HG03139 (cell line): ENCODE data around the gene VPS33A.
"Not testable (repeated sequence)": the region's sequence is repeated elsewhere in the genome, so short reads cannot be mapped to it uniquely, and the experiment has no call there.

Experiments used
- ATAC-seq: cut with Tn5 transposase; IDR thresholded peaks from one replicate; pipeline ENCODE4 v1.9.1; 2021; ENCODE audit not compliant: unreplicated experiment

Gene VPS33A

DNA sequence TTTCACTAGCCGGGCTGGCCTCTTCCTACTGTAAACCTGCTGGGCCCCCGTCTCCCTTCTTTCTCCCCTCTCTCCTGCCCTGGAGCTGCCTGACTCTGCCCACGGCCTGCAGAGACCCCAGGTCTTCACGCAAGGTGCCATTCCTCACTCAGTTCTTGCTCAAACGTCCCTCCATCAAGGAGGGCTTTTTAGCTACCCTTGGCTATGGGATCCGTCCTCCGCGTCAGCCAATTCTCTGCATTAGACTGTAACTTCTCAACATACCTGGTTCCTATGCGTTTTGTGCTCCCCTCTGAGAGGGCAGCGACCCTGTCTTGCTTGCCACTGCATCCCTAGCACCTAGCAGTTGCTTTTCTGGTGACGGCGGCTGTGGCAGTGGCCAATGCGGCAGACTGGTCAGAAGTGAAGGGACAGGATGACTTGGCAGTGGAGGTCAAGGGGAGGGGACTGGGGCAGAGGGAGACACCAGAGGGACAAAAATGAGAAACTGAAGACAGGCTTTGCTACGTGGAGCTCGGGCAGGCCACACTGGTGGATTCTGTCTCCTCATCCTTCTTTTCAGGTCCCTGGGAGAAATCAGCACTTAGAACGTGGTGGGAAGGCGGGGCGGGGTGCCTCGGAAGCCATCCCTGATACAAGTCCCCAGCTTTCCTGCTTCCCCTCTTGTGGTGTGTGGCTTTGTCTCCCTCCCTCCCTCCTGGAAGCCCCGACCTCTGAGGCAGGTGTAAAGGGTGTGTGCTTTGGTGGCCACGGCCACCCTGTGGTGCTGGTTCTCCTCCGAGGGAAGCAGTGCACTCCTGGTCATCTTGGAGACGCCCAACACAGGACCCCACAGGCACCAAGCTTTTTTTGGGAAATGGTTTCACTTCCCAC lies 61.0 kb downstream of the VPS33A start:
- ATAC-seq, result no peak

DNA sequence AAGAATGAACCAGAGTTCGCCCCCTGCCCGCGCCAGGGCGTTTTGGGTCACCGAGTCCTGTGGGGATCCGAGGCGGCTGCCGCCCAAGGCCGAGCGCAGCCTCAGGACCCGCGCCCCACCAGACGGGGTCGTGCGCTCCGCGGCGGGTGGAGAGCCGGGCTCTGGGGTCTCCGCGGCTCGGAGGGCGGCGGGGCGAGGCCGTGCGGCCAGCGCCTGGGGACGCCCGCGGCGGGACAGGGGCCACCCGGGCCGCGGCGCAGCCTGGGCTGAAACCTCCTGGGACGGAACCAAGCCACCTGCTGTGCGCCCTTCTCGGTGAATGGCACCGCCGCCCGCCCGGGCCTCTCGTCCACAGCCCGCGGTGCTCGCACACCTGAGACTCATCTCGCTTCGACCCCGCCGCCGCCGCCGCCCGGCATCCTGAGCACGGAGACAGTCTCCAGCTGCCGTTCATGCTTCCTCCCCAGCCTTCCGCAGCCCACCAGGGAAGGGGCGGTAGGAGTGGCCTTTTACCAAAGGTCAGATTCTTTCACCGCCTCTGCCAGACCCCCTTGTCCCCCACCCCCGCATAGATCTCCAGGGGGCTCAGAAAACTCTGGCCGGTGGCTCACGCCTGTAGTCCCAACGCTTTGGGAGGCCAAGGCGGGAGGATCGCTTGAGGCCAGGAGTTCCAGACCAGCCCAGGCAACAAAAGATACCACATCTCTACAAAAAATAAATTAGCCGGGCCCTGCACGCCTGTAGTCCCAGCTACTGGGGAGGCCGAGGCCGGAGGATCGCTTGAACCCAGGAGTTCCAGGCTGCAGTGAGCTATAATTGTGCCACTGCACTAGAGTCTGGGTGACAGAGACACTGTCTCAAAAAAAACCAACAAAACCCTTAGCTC lies 61.9 kb downstream of the VPS33A start:
- no peak for ATAC-seq

GRCh38 chr12:122203301-122204166 lies 62.8 kb downstream of the VPS33A start, which contains the start of gene B3GNT4:
Gene B3GNT4, plus strand, starts transcription at chr12:122203709. Its CDS starts 910 bp downstream, at chr12:122204619.
- ATAC-seq, result no peak

- ATAC-seq, result not testable (repeated sequence)
Observed at GRCh38 chr12:122202811-122203210, 63.5 kb downstream of the VPS33A start.

DNA sequence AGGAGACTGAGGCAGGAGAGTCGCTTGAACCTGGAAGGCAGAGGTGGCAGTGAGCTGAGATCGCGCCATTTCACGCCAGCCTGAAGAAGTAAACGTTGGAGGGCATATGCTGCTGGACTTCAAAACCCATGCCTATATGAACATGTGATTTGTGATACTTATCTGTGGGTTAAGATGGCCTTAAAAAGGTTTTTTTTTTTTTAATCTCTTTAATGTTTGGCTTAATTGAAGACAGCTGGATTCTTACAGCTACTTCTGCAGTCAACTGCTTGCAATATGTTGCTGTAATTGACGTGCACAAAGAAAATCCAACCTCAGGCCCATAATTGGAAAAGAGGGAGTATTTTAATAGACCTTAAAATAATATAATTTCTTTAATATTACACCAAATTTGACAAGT lies 64.3 kb downstream of the VPS33A start:
- no peak for ATAC-seq

- no peak for ATAC-seq
Observed at GRCh38 chr12:122201381-122201780, 64.9 kb downstream of the VPS33A start.

DNA sequence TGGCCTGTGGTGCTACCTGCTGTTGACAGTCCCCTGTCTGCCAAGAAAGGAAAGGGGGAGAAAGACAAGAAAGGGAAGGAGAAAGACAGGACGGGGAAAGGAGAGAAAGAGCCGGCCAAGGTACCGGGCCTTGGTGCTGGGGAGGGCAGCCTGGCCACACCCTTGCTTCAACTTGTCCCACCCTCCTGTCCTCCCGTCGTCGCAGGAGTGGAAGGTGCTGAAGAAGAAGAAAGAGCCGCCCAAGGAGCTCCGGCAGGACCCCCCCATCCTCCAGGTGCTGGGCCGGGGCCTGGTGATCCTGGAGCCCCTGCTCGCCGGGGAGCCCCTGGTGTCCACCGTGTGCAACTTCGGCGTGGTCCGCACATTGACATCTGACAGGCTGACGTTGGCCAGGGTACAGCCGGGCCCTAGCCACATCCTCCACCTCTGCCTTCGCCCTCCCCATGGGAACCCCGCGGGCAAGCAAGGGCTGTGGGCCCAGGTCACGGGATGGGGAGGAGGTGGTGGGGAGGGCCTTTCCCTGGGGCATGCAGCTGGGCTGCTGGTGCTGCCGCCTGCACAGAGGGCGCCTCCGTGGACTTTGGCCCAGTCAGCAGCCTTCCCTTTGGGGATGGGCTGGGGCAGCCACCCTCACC lies 65.6 kb downstream of the VPS33A start:
- no peak for ATAC-seq

GRCh38 chr12:122199484-122200355 lies 66.6 kb downstream of the VPS33A start:
- ATAC-seq, result no peak

DNA sequence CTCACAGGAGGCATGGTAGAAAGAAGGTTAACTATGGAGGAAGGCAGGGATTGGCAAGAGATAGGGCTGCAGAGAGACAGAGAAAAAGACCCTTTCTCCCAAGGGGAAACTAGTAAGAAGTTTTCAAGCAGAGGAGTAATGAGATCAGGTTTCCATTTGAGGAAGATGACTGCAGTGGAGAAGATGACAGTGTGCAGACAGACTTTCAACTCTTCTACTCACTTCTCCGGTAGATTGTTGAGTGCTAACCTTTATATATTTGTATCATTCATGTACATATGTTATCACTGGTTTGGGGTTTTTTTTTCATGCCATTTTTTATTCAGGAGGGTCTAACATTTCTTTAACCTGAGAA lies 68.7 kb downstream of the VPS33A start:
- ATAC-seq, result no peak

- no peak for ATAC-seq
Observed at GRCh38 chr12:122195405-122195804, 70.9 kb downstream of the VPS33A start.

- ATAC-seq, result no peak
Observed at GRCh38 chr12:122194804-122195203, 71.5 kb downstream of the VPS33A start.

- ATAC-seq, result no peak
Observed at GRCh38 chr12:122192441-122192840, 73.9 kb downstream of the VPS33A start.

- no peak for ATAC-seq
Observed at GRCh38 chr12:122190842-122191668, 75.2 kb downstream of the VPS33A start.

GRCh38 chr12:122189626-122190475 lies 76.4 kb downstream of the VPS33A start:
- no peak for ATAC-seq

- ATAC-seq, result no peak
Observed at GRCh38 chr12:122187466-122187865, 78.8 kb downstream of the VPS33A start.

DNA sequence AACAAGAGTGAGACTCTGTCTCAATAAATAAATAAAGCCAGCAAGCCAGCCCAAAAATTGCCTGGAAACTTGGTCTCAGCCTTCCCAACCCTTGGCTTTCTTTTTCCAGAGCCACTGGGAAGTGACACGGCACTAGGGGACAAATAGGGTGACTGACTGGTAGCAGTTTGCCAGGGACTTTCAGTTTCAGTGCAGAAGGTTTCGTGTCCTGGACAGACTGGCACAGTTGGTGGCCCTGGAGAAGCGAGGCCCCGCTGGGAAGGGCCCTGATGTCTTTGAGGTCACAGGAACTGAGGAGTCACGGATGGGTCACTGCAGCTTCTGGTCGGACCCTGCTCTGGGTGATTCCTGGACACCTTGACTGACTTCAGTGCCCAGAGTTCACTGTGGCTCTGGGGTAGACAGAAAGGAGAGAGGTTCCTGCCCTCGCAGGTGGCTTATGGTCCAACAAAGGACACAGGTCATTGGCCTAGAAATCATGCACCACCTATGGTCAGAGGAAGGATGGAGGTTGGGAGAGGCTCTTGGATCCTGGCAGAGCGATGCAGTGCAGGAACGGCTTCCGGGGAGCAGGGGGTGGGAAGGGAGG lies 80.7 kb downstream of the VPS33A start:
- no peak for ATAC-seq

GRCh38 chr12:122185079-122185478 lies 81.2 kb downstream of the VPS33A start:
- ATAC-seq, result no peak
